PC-3 (cell line): Measurements from ENCODE around the gene TIMM44. TPM values are rescaled to one million over a fixed set of nuclear protein-coding genes. Genes with fewer than 3 reads are reported as not detected.

Experiments
- ATAC-seq: fragments of 200-7000 bp; cut with Tn5 transposase; 2 replicates; pipeline ENCODE4 v1.9.1; 2020; ENCODE audit warnings: mild to moderate bottlenecking, moderate library complexity
- BruUV-seq: library from RNA; stranded (reverse); fragments of 400-500 nt; replicated peaks from 2 replicates; lab custom pipeline; 2021; lab: Mats Ljungman, UMichigan
- CTCF ChIA-PET: fragments of 300-600 bp; sonication (Branson Sonifier 250); formaldehyde crosslinking; loops from one replicate; lab custom pipeline; 2022; ENCODE audit warnings: antibody characterized with exemption; lab: Charles Lee
- POLR2A ChIA-PET: fragments of 300-600 bp; sonication (Branson Sonifier 250); formaldehyde crosslinking; loops from one replicate; lab custom pipeline; 2022; ENCODE audit warnings: antibody characterized with exemption; ENCODE audit not compliant: unreplicated experiment; lab: Charles Lee
- DNase-seq: peaks from one replicate; pipeline ENCODE4 v3.0.0-alpha.2; 2015
- H2AFZ ChIP-seq: fragments of 300-600 bp; sonication (generic); 2 replicates; pipeline ENCODE4 v1.6.0; 2016; ENCODE audit warnings: antibody characterized with exemption, low read length
- H3F3A ChIP-seq: fragments of 300-600 bp; sonication (generic); one replicate; pipeline ENCODE4 v1.6.0; 2017; ENCODE audit warnings: antibody characterized with exemption, low read length, control low read depth, mild to moderate bottlenecking; ENCODE audit not compliant: unreplicated experiment
- H3K27ac ChIP-seq: fragments of 300-600 bp; sonication (generic); 2 replicates; pipeline ENCODE4 v1.5.1; 2016; ENCODE audit warnings: mild to moderate bottlenecking, low read length
- H3K27me3 ChIP-seq: fragments of 300-600 bp; sonication (generic); 2 replicates; pipeline ENCODE4 v1.6.1; 2016; ENCODE audit warnings: low read length, mixed read lengths
- H3K36me3 ChIP-seq: fragments of 300-600 bp; sonication (generic); 2 replicates; pipeline ENCODE4 v1.6.1; 2016; ENCODE audit warnings: low read depth, mixed run types, low read length, mixed read lengths
- H3K4me1 ChIP-seq: fragments of 300-600 bp; sonication (generic); 2 replicates; pipeline ENCODE4 v1.5.1; 2016; ENCODE audit warnings: low read length; ENCODE audit not compliant: insufficient read depth
- H3K4me2 ChIP-seq: fragments of 300-600 bp; sonication (generic); 2 replicates; pipeline ENCODE4 v1.6.0; 2016; ENCODE audit warnings: low read length
- H3K4me3 ChIP-seq: fragments of 300-600 bp; sonication (generic); 2 replicates; pipeline ENCODE4 v1.5.1; 2016; ENCODE audit warnings: mild to moderate bottlenecking, low read length, mixed read lengths
- H3K79me2 ChIP-seq: fragments of 300-600 bp; sonication (generic); 2 replicates; pipeline ENCODE4 v1.6.1; 2017; ENCODE audit warnings: low read length, mixed read lengths
- H3K9ac ChIP-seq: fragments of 300-600 bp; sonication (generic); 2 replicates; pipeline ENCODE4 v1.6.0; 2016; ENCODE audit warnings: mild to moderate bottlenecking, low read length
- H3K9me2 ChIP-seq: fragments of 300-600 bp; sonication (generic); replicated peaks from 2 replicates; pipeline ENCODE4 v1.6.1; 2016; ENCODE audit warnings: mixed run types, low read length, mixed read lengths
- H3K9me3 ChIP-seq: fragments of 300-600 bp; sonication (generic); 2 replicates; pipeline ENCODE4 v1.6.1; 2016; ENCODE audit warnings: low read length, mixed read lengths
- H4K20me1 ChIP-seq: fragments of 300-600 bp; sonication (generic); 2 replicates; pipeline ENCODE4 v1.6.1; 2016; ENCODE audit warnings: low read length, mixed read lengths
- CTCF ChIP-seq: fragments of 300-600 bp; sonication (generic); conservative IDR thresholded peaks from 2 replicates; pipeline ENCODE4 v1.5.1; 2017; ENCODE audit warnings: antibody characterized with exemption, low read depth, mild to moderate bottlenecking, low read length
- EZH2 ChIP-seq: fragments of 300-600 bp; sonication (generic); IDR thresholded peaks from one replicate; pipeline ENCODE4 v1.6.1; 2017; ENCODE audit warnings: antibody characterized with exemption, mild to moderate bottlenecking, low read length; ENCODE audit not compliant: unreplicated experiment
- EZH2phosphoT487 ChIP-seq: fragments of 300-600 bp; sonication (generic); IDR thresholded peaks from 2 replicates; pipeline ENCODE4 v1.6.1; 2018; ENCODE audit warnings: mild to moderate bottlenecking, antibody characterized with exemption, low read length, borderline replicate concordance
- intact Hi-C: fragments of 100-400 bp; cut with micrococcal nuclease; formaldehyde crosslinking; loops from 2 replicates; pipeline ENCODE4 v1.9.0; 2023
- total RNA-seq: library from RNA; depleted of rRNA; stranded (reverse); fragments of >200 nt; gene quantifications from 2 replicates; pipeline ENCODE4 v1.2.3, GENCODE V29; 2014

Gene TIMM44
- total RNA-seq, 1 experiment from 2014 or later: 191 TPM

GRCh38 chr19:7926021-7926726 is 17.3 kb downstream of the TIMM44 start, which contains the start of gene CTXN1:
Gene CTXN1 (minus strand): TSS chr19:7926135. CDS start chr19:7925538, 597 bp downstream.
- peaks cover 11% of the 10 kb centered on the region for H3K36me3 ChIP-seq
- H3K4me3 ChIP-seq: peak within 1 kb of the TSS; percentile 57
- H3K9me2 ChIP-seq: no peaks in the 10 kb centered on the region
- BruUV-seq: no TSS peak
- H3K9me3 ChIP-seq: no peaks in the 10 kb centered on the region
- H3K27ac ChIP-seq: no peak within 1 kb of the TSS
- CTCF ChIA-PET: no interaction called here
- no peak within 1 kb of the TSS for H3K9ac ChIP-seq
- intact Hi-C loops: loop anchor here (5.0 kb wide), 1 partner anchor 74 kb away; no protein-coding TSS in a partner anchor
- 0 out of 2 replicates have a peak, but pooled peaks cover 5% of the 10 kb centered on the region for H3K79me2 ChIP-seq
- 0 out of 2 replicates have a peak, but pooled peaks cover 9% of the 10 kb centered on the region for H4K20me1 ChIP-seq
- H3K27me3 ChIP-seq: no peaks in the 10 kb centered on the region
- H3K4me2 ChIP-seq: peak within 1 kb of the TSS; percentile 88
- H2AFZ ChIP-seq: peak within 1 kb of the TSS; percentile 63
- POLR2A ChIA-PET: no interaction called here
- DNase-seq: peak; percentile 71
- H3F3A ChIP-seq: no peaks in the 10 kb centered on the region
- TF ChIP-seq EZH2phosphoT487: no peak
- TF ChIP-seq EZH2: no peak
- no peak for TF ChIP-seq CTCF
- peak; percentile 54 for ATAC-seq
- H3K4me1 ChIP-seq: peaks cover 50% of the 10 kb centered on the region

- H3K9me2 ChIP-seq: no peaks in the 10 kb centered on the region
- DNase-seq (peak; percentile 84), ATAC-seq (peak; percentile 26)
- H3K27ac ChIP-seq: no peak overlapping the region
- H3K79me2 ChIP-seq: 0 out of 2 replicates have a peak, but pooled peaks cover 5% of the 10 kb centered on the region
- no peaks in the 10 kb centered on the region for H3F3A ChIP-seq
- CTCF ChIA-PET: no interaction called here
- H3K4me2 ChIP-seq: peak overlapping the region; percentile 79
- H3K27me3 ChIP-seq: no peaks in the 10 kb centered on the region
- POLR2A ChIA-PET: no interaction called here
- BruUV-seq: no TSS peak
- no peak for TF ChIP-seq EZH2
- TF ChIP-seq CTCF: peak; percentile 93
- no peak for TF ChIP-seq EZH2phosphoT487
- H3K9me3 ChIP-seq: no peaks in the 10 kb centered on the region
- H3K4me3 ChIP-seq: peak overlapping the region; percentile 55
- peaks cover 48% of the 10 kb centered on the region for H3K4me1 ChIP-seq
- H3K9ac ChIP-seq: no peak overlapping the region
- H3K36me3 ChIP-seq: peaks cover 3% of the 10 kb centered on the region; the same call in 1 of the 2 replicates
- H4K20me1 ChIP-seq: 0 out of 2 replicates have a peak, but pooled peaks cover 9% of the 10 kb centered on the region
- intact Hi-C loops: loop anchor here (5.0 kb wide), 1 partner anchor 73 kb away; no protein-coding TSS in a partner anchor
- H2AFZ ChIP-seq: peak overlapping the region; percentile 63
Measured at GRCh38 chr19:7925171-7925851, 18.2 kb downstream of the TIMM44 start.
